ENCODE data around the gene LPIN1. TPM values are rescaled to one million over a fixed set of nuclear protein-coding genes. Genes with fewer than 3 reads are reported as not detected.

LPIN1 gene
- total RNA-seq, 4 donors from 2014 or later = 19.0 to 52.3 (median 30.5) TPM

- no peaks in the 10 kb centered on the region for H3K36me3 ChIP-seq
- TF ChIP-seq CTCF (IDR thresholded peaks at IDR 0.05) (no peak), POLR2A (IDR thresholded peaks at IDR 0.05) (no peak)
- H3K4me3 ChIP-seq = no peak overlapping the region
- peaks cover 4 to 9% of the 10 kb centered on the region in 2 donors for H3K4me1 ChIP-seq
- intact Hi-C loops (cut with DNase I; ENCODE audit: low total_unique reads) = no loop called here
- H3K27me3 ChIP-seq = no peaks in the 10 kb centered on the region
- no peak for DNase-seq
- H3K9me3 ChIP-seq = no peaks in the 10 kb centered on the region
- H3K27ac ChIP-seq = no peak overlapping the region
These were observed 5.7 kb upstream of the LPIN1 start for GRCh38 chr2:11740723-11741122.

GRCh38 chr2:11742317-11742701 lies 4.1 kb upstream of the LPIN1 start:
- Histone ChIP-seq H3K4me1 (peaks cover 4 to 9% of the 10 kb centered on the region in 2 donors), H3K36me3 (no peaks in the 10 kb centered on the region), H3K9me3 (no peaks in the 10 kb centered on the region), H3K27me3 (no peaks in the 10 kb centered on the region), H3K27ac (no peak overlapping the region), H3K4me3 (no peak overlapping the region)
- DNase-seq = no peak
- intact Hi-C loops (cut with DNase I; ENCODE audit: low total_unique reads) = no loop called here
- TF ChIP-seq CTCF (IDR thresholded peaks at IDR 0.05) = no peak
- TF ChIP-seq POLR2A (IDR thresholded peaks at IDR 0.05) = no peak

GRCh38 chr2:11742702-11743357 lies 3.6 kb upstream of the LPIN1 start:
- Histone ChIP-seq H3K27ac (no peak overlapping the region), H3K9me3 (no peaks in the 10 kb centered on the region), H3K36me3 (no peaks in the 10 kb centered on the region), H3K4me1 (peaks cover 6 to 9% of the 10 kb centered on the region in 2 donors), H3K27me3 (no peaks in the 10 kb centered on the region), H3K4me3 (no peak overlapping the region)
- TF ChIP-seq POLR2A (IDR thresholded peaks at IDR 0.05) (no peak), CTCF (IDR thresholded peaks at IDR 0.05) (no peak)
- intact Hi-C loops (cut with DNase I; ENCODE audit: low total_unique reads) = no loop called here
- no peak for DNase-seq

- no peak for DNase-seq
- no peak overlapping the region for H3K4me3 ChIP-seq
- no peaks in the 10 kb centered on the region for H3K27me3 ChIP-seq
- peak overlapping the region; percentile 18 to 53 for H3K27ac ChIP-seq
- TF ChIP-seq POLR2A (IDR thresholded peaks at IDR 0.05) (no peak), CTCF (IDR thresholded peaks at IDR 0.05) (no peak)
- H3K36me3 ChIP-seq = no peaks in the 10 kb centered on the region
- peaks cover 8 to 9% of the 10 kb centered on the region in 2 donors for H3K4me1 ChIP-seq
- intact Hi-C loops (cut with DNase I; ENCODE audit: low total_unique reads) = no loop called here
- no peaks in the 10 kb centered on the region for H3K9me3 ChIP-seq
These were observed 3.1 kb upstream of the LPIN1 start for GRCh38 chr2:11743366-11743765.

- no peaks in the 10 kb centered on the region for H3K9me3 ChIP-seq
- no peaks in the 10 kb centered on the region for H3K36me3 ChIP-seq
- no peaks in the 10 kb centered on the region for H3K27me3 ChIP-seq
- DNase-seq = peak; percentile 95 to 97
- H3K4me1 ChIP-seq = peaks cover 4 to 9% of the 10 kb centered on the region in 2 donors
- no peak overlapping the region for H3K4me3 ChIP-seq
- TF ChIP-seq CTCF (IDR thresholded peaks at IDR 0.05) = peak in 1 of 4 experiments; percentile 38
- peak in 1 of 2 donors; percentile 12 for TF ChIP-seq POLR2A (IDR thresholded peaks at IDR 0.05)
- H3K27ac ChIP-seq = peak overlapping the region; percentile 90 to 92
- intact Hi-C loops (cut with DNase I; ENCODE audit: low total_unique reads) = no loop called here
These were observed 2.4 kb upstream of the LPIN1 start for GRCh38 chr2:11743846-11744553.
